GM12872 (cell line): ENCODE results near the gene TREM1.

ENCODE experiments used
- TF ChIP-seq, protein P1 (sequence below): IDR thresholded peaks from 3 replicates; pipeline ENCODE4 v1.5.1; 2011; ENCODE audit warnings: low read depth, mild to moderate bottlenecking, low read length, moderate library complexity; ENCODE audit not compliant: insufficient read depth

TREM1 gene

DNA sequence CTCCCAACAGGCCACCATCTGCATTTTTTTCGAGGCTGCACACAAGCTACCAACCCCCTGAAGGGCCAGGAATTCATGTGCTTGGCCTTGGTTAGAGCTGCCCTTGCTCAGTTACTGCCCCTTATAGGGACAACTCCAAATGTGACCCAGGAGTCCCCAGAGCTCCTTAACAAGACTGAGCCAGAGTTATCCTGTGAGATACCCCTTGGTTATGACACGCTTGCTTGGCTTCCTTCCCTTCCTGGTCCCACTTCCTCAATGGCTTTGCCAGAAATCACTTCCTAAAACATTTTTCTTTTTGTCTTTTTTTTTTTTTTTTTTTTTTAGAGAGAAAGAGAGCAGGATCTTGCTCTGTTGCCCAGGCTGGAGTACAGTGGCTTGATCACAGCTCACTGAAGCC lies 8.9 kb downstream of the TREM1 start:
- TF ChIP-seq, protein P1, sequence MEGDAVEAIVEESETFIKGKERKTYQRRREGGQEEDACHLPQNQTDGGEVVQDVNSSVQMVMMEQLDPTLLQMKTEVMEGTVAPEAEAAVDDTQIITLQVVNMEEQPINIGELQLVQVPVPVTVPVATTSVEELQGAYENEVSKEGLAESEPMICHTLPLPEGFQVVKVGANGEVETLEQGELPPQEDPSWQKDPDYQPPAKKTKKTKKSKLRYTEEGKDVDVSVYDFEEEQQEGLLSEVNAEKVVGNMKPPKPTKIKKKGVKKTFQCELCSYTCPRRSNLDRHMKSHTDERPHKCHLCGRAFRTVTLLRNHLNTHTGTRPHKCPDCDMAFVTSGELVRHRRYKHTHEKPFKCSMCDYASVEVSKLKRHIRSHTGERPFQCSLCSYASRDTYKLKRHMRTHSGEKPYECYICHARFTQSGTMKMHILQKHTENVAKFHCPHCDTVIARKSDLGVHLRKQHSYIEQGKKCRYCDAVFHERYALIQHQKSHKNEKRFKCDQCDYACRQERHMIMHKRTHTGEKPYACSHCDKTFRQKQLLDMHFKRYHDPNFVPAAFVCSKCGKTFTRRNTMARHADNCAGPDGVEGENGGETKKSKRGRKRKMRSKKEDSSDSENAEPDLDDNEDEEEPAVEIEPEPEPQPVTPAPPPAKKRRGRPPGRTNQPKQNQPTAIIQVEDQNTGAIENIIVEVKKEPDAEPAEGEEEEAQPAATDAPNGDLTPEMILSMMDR: no peak

DNA sequence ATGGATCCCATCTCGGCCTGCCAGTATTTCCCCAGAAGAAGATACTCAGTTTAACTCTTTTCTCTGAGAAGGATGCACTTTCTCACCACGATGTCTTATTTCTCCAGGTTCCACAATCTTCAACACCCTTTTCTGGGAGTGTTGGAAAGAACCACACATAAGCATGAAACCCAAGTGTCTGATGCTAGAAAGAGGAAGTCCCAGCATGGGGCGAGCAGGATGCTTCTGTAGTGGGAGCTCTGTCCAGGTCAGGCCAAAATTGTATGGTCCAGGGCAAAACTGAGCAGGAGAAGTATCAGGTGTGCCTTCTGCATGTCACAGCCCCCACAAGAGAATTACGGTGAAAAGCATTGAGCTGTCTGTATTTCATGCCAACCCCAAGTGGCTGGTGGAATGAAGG lies 11.0 kb downstream of the TREM1 start:
- TF ChIP-seq, protein P1: no peak

DNA sequence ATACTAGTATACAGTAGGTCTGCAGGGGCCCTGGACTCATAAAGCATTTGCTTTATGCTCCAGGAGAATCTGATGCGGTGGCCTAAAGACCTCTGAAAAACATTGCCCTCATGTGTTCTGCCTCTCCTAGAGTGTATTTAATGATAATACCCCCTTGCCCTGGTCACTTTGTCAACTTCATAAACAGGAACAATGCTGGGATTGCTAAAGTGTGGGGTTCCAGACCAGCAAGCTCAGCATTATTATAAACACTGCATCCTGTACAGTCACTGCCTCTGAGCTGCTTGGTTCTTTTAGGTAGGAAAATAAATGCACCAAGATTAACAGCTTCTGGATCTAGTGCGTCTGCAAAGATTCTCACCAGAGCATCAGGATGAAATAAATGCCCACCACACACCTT lies 12.2 kb downstream of the TREM1 start:
- TF ChIP-seq, protein P1: no peak

DNA sequence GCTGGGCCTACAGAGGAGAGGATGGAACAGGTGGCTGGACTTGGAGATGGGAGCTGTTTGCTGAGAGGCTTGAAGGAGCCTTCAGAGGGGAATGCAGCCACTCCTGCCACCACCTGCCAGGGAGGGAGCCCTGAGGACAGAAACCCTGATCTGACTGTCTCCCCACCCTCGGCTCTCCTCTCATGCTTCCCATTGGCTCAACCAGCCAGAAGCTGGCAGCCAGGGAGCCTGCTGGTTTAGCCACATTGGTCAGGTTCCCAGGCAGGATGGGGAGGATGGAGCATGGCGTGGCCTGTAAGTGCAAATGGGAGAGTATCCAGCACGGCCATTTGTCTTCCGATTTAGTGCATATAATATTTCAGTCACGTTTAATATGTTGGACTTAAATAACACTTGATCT lies 12.8 kb downstream of the TREM1 start:
- TF ChIP-seq, protein P1: no peak

DNA sequence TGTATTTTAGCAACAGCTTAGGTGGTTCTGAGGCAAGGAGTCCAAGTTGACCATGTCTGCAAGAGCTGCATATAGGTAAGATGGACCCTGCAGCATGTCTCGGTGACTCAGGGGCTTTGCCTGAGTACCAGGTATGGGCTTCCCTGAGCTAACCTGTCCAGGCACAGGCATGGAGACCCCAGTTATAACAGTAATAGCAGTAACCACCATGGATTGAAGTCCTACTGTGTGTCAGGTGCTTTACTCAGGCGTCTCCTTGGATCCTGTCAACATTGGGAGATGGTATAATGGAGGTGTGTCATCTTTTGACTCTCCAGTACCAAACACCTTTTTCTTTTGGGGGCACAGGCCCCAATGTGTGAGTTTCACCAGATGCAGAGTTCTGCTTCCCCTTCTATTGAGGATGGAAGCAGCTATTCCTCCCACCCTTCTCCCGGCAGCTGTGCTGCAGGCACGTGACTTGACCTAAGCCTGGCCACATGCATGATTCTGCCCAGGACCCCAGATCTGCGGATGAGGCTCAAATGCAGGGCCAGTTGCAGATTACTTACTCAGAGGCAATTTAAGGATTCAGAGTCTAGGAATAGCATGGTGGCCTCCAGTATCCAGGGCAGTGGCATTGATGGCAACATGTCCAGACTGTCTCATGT lies 13.8 kb downstream of the TREM1 start:
- TF ChIP-seq, protein P1: no peak

DNA sequence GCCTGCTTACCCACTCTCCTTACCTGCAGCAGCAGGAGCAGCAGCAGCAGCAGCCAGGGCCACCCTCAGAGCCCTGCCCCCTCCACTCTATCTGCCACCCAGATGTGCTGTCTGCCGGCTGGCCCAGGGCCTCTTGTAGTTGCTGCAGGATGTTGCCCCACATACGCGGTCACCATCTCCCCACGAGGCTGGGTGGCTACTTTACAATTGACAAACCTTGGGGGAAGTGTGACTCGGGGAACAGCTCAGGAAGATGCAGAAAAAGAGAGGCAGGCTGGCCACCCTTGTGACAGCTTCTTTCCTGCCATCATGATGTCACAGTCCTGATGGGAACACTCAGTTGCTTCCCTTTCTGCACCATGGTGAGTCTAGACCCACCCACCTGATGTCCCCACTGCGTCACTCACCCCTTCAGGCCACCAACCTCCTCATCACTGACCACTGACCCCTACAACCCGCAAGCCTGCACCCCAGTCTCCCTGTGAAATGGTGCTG lies 14.5 kb downstream of the TREM1 start:
- TF ChIP-seq, protein P1: no peak

DNA sequence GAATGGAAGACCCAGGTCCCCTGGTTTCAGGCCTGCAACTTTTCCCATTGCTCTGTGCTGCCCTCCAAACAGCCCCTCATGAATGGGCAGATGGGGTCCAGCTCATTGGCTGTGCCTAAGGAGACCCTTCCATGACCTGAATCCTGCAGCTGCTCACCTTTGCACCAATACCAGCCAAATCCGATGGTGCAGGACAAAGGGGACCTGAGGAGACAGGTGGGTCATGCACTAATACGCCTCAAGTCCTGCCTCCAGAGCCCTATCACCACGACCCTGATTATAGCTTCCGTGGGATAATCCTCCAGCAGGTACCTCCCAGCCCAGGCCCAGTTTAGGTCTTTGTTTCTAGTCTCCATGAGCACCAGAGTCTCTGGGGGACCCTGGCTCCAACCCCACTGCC lies 16.8 kb downstream of the TREM1 start:
- TF ChIP-seq, protein P1: no peak
